AG09309 (cell line): ENCODE measurements around the gene SLC15A3.
"Not testable (repeated sequence)": the region's sequence is repeated elsewhere in the genome, so short reads cannot be mapped to it uniquely, and the experiment has no call there.

Experiments used
- DNase-seq: peaks from one replicate; pipeline ENCODE4 v3.0.0-alpha.2; 2010; ENCODE audit warnings: low read depth
- H3K4me3 ChIP-seq: 2 replicates; pipeline ENCODE4 v1.5.1; 2011; ENCODE audit warnings: mild to moderate bottlenecking, low read depth, low read length, moderate library complexity; ENCODE audit not compliant: control insufficient read depth
- CTCF ChIP-seq: IDR thresholded peaks from 2 replicates; pipeline ENCODE4 v1.5.1; 2011; ENCODE audit warnings: mild to moderate bottlenecking, low read depth, low read length, inconsistent platforms; ENCODE audit not compliant: insufficient read depth, control insufficient read depth; ENCODE audit errors: missing control alignments

SLC15A3 gene

GRCh38 chr11:60977836-60978235 is 25.9 kb upstream of the SLC15A3 start:
- no peak overlapping the region for H3K4me3 ChIP-seq
- no peak for DNase-seq
- TF ChIP-seq CTCF = no peak

- no peak overlapping the region for H3K4me3 ChIP-seq
- TF ChIP-seq CTCF = no peak
- no peak for DNase-seq
These were observed 25.2 kb upstream of the SLC15A3 start for GRCh38 chr11:60977224-60977623.

- no peak for TF ChIP-seq CTCF
- no peak for DNase-seq
- no peak overlapping the region for H3K4me3 ChIP-seq
These were observed 22.8 kb upstream of the SLC15A3 start for GRCh38 chr11:60974726-60975125.

- H3K4me3 ChIP-seq, DNase-seq: not testable (repeated sequence)
These were observed 22.3 kb upstream of the SLC15A3 start for GRCh38 chr11:60974316-60974715.

GRCh38 chr11:60973699-60974098 is 21.7 kb upstream of the SLC15A3 start:
- no peak for DNase-seq
- no peak overlapping the region for H3K4me3 ChIP-seq
- TF ChIP-seq CTCF = no peak

- no peak overlapping the region for H3K4me3 ChIP-seq
- TF ChIP-seq CTCF = no peak
These were observed 20.4 kb upstream of the SLC15A3 start for GRCh38 chr11:60972182-60973030.

GRCh38 chr11:60971520-60971919 is 19.5 kb upstream of the SLC15A3 start, which contains the start of gene CD6:
TSS of gene CD6 (plus strand) at chr11:60971680. CDS start at chr11:60971866, 186 bp downstream.
- H3K4me3 ChIP-seq = no peak within 1 kb of the TSS
- no peak for DNase-seq

More at GRCh38 chr11:60972182-60973030, 20.4 kb upstream of the SLC15A3 start:
- no peak for DNase-seq

More at GRCh38 chr11:60971520-60971919, 19.5 kb upstream of the SLC15A3 start, which contains the start of gene CD6:
- no peak for TF ChIP-seq CTCF
